Endometrial microvascular endothelial cells (primary cell): ENCODE results near the gene RAB35. TPM values are rescaled to one million over a fixed set of nuclear protein-coding genes. Genes with fewer than 3 reads are reported as not detected.

Experiments
- in situ Hi-C: cut with HindIII; loops from 2 replicates; pipeline ENCODE4 v1.10.0; 2017; ENCODE audit warnings: low sequenced_read_pairs, low pct_unique_long_range_greater_than_20kb; ENCODE audit errors: inconsistent ontology term
- total RNA-seq: library from RNA; depleted of rRNA; stranded (reverse); fragments of >200 nt; gene quantifications from one replicate; pipeline ENCODE4 v1.2.3, GENCODE V29; 2015; ENCODE audit errors: inconsistent ontology term

Gene RAB35
- total RNA-seq, 1 donor from 2014 or later: 45.3 TPM

DNA sequence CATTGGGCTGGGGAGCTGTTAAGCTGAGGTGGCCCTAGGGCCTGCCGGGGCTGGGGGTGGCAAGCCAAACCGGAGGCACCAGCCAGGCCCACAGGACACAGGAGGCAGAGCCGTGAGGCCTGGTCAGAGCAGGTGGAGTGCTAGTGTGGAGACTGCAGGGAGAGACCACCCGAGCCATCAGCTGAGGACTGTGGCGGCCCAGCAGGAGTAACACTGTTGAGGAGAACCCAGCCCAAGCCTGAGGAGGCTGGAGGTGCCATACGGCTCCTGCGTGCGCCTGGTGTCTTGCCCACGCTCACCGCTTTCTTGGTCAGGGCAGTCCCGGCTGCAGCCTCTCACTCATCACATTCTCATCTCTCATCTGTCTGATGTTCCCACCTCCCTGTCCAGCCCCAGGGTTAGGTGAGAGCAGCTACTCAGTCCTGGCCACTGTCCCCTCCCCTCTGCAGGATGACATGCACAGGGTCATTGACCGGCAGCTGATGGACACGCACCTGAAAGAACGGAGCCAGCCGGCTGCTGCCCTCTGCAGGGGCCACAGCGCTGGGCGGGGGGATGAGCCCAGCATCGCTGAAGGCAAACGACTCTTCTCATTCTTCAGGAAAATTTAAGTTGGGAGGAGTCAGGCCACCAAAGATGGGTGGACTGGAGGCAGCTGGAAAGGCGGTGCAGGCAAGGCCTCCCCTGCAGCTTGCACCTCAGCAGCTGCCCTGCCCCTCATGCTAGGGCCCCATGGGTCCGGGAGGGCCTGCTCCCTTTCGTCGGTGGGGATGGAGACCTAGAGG is 23.8 kb downstream of the RAB35 start:
- in situ Hi-C loops: no loop called here

DNA sequence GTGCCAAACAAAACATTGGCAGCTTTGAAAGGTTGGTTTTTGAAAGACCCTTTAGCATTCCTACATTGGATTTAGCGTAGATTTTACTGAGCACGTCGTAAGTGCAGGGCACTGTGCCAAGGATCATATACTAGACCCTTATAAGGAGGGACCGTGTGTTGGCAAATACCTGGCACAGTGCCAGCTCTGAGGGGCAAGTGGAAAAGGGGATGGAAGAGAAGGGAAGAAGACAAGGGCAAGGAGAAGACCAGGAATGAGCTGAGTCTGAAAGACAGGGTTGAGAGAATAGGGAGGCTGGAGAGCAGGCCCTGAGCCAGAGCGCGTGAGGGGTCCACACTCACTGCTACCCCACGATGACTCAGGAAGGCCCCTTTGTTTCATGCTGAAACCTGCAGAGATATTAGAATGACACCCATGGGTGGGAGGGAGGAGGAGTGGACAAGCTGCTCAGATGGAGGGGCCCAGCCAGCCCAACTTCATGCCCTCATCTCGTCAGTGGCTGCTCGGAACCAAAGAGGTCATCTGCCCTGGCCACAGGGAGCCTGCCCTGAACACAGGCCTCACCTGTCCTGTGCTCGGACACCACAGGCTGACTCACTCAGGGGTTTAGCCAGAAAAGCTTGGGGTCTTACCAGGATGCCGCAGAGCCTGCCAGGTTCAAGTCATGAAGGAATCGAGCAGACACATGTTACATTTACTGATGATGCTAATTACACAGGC is 25.0 kb downstream of the RAB35 start:
- in situ Hi-C loops: no loop called here

DNA sequence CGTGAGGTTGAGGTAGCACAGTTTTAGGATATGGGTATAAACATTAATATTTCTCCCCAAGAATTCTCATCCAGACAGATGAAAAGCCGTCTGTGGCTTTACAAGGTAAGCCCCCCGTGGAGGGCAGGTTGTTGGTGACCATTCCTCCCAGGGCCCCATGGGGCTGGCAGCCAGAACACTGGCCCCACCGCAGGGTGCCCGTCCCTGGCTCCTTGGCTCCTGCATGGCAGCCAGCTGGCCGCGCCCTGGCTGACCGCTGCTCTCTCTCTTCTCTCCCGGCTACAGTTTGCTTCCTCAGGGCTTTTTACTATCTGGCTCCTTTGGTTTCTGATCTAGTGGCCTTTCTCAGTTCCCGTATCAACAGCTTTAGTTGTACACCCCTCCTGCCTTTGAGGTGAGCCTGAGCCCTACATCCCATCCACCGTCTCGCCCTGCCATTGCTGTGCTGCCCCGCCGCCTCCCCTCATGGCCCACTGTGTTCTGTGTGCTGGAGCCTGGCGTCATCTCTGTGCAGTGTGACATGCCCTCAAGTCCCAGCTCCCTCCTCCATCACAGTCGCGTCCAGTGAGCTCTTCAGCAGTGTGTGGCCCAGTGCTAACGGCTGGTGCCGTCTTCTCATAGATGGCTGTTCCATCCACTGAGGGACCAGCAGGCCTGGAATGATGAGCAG is 25.8 kb downstream of the RAB35 start:
- in situ Hi-C loops: no loop called here

DNA sequence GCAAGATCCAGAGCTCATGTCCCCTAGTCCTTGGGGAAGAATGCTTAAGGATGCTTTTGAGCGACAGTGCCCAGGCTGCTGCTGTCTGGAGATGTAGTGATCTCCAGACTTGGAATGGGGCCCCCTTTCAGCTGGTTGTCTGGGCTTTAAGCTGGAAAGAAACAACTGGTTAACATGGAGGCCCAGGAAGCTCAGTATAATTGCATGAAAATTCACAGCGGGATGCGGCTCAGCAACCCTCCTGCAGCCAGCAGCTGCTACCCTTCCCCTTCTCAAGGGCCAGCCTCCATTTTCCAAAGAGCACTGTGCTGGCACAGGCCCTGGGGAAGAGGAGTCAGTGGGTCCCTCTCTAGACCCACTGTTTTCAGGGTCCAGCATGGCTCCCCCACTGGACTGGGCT is 26.3 kb downstream of the RAB35 start:
- in situ Hi-C loops: no loop called here

DNA sequence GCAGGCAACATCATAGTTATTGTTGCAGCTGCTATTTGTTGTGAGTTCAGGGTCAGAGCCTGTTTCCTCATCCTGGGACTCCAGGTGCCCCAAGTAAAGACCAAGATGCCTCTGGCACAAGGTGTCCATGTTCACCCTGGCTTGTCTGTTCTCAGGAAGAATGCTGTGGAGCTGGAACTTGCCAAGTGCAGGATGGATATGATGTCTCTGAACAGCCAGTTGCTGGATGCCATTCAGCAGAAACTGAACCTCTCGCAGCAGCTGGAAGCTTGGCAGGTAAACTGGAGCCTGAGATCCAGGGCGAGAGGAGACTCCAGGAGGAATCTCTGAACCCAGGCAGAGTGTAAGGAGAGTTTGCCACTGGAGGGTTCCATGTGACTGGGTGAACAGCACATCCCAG is 26.8 kb downstream of the RAB35 start:
- in situ Hi-C loops: no loop called here

DNA sequence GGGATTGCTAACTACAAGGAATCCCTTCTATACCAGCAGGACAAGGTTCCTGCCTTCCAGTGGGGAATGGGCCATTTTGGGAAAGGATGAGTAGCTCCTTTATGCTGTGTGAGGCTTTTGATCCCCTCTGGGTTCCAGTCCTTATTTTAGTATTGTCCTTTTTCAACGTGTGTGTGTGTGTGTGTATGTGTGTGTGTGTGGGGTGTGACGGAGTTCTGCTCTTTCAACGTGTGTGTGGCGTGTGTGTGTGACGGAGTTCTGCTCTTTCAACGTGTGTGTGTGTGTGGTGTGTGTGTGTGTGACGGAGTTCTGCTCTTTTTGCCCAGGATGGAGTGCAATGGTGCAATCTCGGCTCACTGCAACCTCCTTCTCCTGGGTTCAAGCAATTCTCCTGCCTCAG is 27.4 kb downstream of the RAB35 start:
- in situ Hi-C loops: no loop called here

DNA sequence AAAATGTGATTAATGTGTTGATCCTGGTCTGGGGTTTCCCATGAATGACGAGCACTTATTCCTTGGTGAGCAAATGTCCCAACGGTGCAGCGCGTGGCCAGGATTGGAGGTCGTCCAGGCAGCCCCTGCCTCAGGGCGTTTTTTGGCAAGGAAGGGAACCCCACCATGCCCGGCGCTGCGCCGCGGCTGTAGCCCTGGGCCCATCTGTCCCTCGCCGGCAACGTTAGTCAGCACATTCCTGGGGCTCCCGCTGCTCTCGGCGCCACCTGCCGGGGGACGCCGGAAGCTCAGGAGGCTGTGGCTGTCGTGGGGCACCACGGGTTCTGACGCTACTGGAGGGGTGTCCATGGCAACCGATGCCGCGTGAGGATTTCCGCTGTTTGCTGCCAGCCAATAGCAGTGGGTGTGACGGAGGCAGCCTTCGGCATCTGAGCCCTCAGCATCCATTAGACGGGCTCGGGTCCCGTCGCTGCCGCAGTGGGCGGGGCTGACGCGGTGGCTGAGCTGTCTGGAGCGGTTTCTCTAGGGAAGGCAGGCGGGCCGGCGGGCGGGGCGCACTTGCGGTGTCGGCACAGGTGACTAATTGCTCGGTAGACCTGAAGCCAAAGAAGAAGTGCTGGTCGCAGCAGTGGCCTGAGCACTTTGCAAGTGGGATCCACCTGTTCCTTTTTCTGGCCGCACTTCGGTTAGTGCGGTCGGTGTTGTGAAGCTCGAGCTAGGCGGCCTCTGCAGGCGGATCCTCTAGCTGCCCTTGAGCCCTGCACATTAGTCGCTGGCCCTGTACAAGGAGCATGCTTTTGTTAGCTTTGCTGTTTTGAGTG is 29.5 kb downstream of the RAB35 start:
- in situ Hi-C loops: no loop called here

DNA sequence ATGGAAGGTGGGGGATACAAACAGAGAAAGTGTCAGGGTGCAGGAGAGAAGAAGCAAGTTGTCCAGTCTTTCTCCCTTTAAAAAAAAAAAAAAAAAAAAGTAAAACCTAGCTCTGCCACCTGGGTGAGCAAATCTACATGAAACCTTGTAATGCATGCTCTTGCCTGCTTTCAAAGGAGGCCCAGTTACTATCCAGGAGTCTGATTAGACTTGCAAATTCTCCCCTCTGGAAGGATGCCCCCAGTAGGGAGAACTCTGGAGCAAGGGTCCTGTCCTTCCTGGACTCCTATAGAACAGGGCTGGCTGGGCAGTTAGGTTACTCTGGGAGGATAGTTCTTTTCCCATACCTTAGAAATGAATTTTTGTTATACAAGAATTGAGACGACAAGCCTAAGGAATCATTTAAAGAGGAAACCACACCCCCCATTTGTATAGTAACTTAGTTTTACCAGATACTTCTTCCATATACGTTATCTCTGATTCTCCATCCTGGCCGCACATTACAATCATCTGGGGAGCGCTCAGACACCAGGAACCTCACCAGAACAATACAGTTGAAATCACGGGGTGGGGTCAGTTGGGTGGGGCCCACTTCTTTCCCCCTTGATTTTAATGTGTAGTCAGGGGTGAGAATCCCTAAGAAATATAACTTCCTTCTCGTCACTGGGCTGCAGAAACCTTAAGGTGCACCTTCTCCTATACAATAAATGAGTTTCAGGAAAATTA is 30.5 kb downstream of the RAB35 start:
- in situ Hi-C loops: no loop called here

DNA sequence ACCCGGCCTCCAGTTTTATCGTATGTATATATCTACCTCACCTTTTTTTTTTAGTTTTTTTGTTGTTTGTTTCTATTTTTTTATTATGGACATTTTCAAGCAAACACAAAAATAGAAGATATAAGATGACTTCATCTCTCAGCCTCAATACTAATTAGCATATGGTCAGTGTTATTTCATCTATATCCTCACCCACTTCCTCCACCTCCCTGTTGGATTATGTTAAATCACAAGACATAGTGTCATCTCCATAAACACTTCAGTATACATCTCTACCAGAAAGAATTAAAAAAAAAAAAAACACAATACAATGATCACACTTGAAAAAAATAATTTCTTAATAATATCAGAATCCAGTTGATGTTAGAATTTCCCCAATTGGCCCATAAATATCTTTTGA is 34.9 kb downstream of the RAB35 start:
- in situ Hi-C loops: no loop called here

DNA sequence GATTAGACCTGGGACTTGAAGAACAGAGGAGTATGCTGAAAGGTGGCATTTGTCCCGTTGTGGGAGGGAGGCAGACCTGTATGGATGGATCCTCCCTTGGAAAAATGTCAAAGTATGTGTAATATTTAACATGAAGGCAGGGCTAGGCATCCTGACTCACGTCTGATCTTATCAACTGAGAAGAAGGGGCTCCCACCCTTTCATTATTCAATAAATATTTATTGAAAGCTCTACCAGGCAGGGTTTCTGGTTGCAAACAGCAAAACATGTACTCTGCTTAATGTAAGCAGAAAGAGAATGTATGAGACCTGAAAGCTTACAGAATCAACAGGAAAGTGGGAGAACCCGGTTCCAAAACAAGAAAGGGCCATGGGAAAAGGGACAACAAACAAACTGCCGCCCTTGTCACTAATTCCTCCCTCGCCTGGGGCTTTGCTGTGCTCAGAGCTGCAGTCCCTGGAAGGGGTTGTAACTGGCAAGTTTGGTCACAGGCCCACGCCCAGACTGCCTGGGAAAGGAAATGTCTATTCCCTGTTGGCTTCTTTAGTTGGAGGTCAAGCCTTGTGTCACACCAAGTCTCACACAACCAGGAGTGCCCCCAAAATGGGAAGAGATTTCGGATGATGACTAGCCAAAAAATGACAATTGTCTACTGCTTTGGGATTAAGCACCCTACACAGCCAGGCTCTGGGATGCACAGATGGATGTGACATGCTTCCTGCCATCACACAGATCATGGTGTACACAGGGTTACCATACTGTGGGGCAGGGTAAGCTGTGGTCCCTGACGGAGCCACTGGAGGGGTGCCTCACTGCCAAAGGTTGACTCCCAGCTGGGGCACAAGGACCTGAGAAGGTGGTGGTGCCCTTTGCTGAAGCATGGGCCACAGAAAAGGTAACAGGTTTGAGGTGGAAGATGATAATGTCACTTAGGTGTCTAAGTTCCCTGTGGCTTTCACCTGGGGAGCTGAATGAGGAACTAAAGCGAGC is 36.8 kb downstream of the RAB35 start:
- in situ Hi-C loops: no loop called here

DNA sequence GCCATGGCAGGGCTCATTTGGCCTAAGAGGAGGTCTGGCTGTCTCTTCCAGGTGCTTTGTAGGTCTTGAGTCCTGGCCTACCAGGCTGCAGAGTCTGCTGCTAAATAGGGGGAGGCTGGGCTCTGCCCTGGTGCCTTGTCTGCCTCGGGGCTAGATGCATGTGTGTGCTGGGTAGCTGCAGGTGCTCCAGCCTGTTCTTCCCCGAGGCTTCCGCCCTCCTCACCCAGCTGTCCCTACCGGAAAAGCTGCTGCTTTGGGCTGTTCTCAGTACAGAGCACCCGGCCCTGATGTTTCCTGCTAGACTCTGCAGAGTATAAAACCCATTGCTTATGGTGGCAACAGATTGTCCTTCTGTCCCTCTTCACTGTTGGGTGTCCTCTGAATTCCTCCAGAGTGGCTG is 37.7 kb downstream of the RAB35 start:
- in situ Hi-C loops: no loop called here

DNA sequence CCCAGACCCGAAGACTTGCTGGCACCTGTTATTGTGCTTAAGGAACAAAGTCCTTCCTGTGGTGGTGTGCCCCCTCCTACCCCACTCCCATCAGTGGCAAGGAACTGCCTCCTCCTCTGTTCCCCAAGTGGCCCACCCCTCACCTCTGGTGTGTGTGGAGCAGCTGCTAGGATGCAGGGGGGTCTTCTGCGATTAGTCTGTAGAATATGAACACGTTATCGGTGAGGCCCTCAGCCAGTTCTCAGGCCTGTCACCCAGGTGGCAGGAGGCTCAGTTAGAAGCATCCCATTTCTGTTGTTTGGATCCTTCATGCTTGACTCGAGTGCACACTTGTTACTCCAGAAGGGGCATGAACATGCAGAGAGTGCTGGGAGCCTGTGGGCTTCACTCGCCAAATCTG is 39.3 kb downstream of the RAB35 start:
- in situ Hi-C loops: no loop called here

DNA sequence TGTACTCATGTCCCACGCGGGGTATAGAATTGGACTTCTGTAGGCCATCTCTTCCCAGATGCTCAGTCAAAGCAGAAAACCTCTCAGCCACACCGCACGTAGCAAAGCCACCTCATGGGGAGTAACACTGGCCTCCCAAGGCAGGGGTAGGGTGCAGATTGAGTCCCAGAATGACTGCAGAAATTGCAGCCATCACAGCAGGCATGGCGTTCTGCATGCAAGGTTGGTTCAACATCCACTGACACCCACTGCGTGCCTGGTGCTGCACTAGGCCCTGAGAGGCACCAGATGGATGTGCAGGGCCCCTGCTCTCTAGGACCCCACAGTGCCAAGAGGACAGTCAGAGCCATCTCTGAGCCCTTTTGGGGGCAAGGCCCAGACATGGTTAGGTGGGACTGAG is 39.9 kb downstream of the RAB35 start:
- in situ Hi-C loops: no loop called here

DNA sequence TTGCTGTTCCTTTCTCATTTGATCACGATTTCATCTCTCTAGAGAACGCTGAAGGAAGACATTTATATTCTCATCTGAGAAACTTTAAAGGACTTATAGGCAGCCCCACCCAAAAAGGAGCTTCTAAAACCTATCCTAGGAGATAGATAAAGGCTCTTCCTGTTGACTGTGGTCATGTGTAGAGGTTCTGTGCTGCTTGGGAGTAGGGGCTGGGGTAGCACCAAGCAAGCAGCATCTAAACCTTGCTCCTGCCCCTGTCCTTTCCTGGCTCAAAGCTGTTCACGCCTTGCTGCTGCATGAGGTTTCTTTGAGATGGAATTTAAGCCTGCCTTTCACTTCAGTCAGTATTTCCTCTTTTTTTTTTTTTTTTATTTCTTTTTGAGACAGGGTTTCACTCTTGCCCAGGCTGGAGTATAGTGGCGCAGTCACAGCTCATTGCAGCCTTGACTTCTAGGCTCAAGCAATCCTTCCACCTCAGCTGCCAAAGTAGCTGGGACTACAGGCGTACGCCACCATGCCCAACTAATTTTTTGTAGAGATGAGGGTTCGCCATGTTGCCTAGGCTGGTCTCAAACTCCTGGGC is 41.4 kb downstream of the RAB35 start:
- in situ Hi-C loops: no loop called here

DNA sequence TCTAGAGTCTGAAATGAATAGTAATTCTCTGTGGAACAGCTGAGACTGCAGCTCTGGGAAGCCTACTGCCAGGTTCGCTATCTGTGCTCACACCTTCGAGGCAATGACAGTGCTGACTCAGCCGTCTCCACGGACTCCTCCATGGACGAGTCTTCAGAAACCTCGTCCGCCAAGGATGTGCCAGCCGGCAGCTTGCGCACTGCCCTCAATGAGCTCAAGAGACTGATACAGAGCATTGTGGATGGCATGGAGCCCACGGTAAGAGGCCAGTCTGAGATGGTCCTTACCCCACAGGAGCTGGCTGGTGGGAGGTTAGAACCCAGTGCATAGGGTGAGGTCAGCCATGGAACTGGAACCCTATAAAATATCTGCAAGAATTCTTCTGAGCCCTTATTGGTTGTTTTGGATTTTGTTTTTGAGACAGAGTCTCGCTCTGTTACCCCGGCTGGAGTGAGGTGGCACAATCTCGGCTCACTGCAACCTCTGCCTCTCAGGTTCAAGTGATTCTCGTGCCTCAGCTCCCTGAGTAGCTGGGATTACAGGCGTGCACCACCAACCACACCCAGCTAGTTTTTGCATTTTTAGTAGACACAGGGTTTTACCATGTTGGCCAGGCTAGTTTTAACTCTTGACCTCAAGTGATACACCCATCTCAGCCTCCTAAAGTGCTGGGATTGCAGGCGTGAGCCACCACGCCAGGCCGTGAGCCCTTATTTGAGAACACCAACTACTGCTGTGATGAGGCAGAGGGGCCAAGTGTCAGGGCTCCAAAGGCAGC is 43.9 kb downstream of the RAB35 start:
- in situ Hi-C loops: no loop called here

DNA sequence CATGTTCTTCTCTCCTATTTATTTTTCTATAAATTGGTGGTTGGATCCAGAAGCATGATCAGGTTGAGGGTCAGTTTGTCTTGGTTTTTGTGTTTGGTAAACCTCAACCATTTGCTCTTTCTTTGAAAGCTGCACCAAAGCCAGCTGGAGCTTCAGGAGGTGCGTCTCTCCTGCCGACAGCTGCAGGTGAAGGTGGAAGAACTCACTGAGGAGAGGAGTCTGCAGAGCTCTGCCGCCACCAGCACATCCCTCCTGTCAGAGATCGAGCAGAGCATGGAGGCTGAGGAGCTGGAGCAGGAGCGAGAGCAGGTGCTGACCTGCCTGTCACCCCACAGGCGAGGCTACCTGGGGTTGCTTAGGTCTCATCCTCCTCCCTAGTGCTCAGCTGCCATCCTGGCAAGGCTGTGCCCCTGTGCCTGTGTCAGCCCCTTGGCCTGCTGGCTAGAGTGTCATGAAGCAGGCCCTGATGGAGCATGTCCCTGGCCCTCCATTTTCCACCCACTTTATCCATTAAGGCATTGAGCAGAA is 45.0 kb downstream of the RAB35 start:
- in situ Hi-C loops: no loop called here
